ENCODE measurements around the gene AGAP1. TPM values are rescaled to one million over a fixed set of nuclear protein-coding genes. Genes with fewer than 3 reads are reported as not detected.

The AGAP1 gene
- total RNA-seq, 2 donors from 2014 or later = 16.1 to 40.1 TPM

DNA sequence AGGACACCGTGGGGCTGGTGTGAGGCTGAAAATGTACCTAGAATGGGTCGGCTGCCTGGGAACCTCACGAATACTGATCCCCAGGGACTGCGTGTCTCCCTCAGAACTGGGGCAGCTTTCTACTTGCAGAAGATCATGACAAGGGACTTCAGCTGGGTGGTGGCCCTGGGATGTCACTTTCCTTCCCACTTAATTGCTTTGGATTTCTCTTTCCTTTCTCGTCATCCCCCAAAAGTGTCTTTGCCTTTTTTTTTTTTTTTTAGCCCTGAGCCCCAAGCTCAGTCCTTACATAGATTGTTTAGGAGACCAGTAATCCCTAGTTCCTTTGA, 395.4 kb downstream of the AGAP1 start:
- 91% methylated on average over 5 of the region's 5 CpGs for WGBS

DNA sequence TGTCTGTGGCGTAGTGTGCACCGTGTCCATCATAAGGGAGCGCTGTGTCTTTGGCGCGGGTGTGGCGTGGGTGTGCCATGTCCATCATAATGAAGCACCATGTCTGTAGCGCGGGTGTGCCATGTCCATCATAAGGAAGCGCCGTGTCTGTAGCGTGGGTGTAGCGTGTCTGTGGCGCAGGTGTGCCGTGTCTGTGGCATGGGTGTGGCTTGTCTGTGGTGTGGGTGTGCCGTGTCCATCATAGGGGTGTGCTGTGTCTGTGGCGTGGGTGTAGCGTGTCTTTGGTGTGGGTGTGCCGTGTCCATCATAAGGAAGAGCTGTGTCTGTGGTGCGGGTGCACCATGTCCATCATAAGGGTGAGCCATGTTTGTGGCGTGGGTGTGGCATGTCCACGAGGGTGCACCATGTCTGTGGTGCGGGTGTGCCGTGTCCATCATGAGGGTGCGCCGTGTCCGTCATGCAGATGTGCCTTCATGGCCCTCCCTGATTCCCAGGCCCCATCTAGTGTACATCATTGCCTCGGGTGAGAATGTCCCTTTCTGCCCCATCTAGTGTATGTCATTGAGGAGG, 399.4 kb downstream of the AGAP1 start:
- intact Hi-C loops (cut with DNase I) = no loop called here
- H3K36me3 ChIP-seq = no peaks in the 10 kb centered on the region
- no peaks in the 10 kb centered on the region for H3K9me3 ChIP-seq
- no peak overlapping the region for H3K4me3 ChIP-seq
- H3K27ac ChIP-seq = no peak overlapping the region
- DNase-seq (ENCODE audit: low spot score) = no peak
- no peaks in the 10 kb centered on the region for H3K27me3 ChIP-seq (replicated peaks; ENCODE audit: insufficient read depth)
- 96% methylated on average over 27 of the region's 27 CpGs for WGBS
- no peaks in the 10 kb centered on the region for H3K4me1 ChIP-seq (replicated peaks)
- no peak for TF ChIP-seq POLR2AphosphoS5 (IDR thresholded peaks at IDR 0.05)
- TF ChIP-seq, protein P1, sequence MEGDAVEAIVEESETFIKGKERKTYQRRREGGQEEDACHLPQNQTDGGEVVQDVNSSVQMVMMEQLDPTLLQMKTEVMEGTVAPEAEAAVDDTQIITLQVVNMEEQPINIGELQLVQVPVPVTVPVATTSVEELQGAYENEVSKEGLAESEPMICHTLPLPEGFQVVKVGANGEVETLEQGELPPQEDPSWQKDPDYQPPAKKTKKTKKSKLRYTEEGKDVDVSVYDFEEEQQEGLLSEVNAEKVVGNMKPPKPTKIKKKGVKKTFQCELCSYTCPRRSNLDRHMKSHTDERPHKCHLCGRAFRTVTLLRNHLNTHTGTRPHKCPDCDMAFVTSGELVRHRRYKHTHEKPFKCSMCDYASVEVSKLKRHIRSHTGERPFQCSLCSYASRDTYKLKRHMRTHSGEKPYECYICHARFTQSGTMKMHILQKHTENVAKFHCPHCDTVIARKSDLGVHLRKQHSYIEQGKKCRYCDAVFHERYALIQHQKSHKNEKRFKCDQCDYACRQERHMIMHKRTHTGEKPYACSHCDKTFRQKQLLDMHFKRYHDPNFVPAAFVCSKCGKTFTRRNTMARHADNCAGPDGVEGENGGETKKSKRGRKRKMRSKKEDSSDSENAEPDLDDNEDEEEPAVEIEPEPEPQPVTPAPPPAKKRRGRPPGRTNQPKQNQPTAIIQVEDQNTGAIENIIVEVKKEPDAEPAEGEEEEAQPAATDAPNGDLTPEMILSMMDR (IDR thresholded peaks at IDR 0.05) = no peak
- no peak for TF ChIP-seq POLR2A (IDR thresholded peaks at IDR 0.05)

More for the DNA sequence above, 395.4 kb downstream of the AGAP1 start:
- Histone ChIP-seq H3K36me3 (no peaks in the 10 kb centered on the region), H3K27ac (no peak overlapping the region), H3K4me1 (replicated peaks) (no peaks in the 10 kb centered on the region), H3K4me3 (no peak overlapping the region), H3K27me3 (replicated peaks; ENCODE audit: insufficient read depth) (no peaks in the 10 kb centered on the region), H3K9me3 (no peaks in the 10 kb centered on the region)
- no peak for DNase-seq (ENCODE audit: low spot score)
- no peak for TF ChIP-seq POLR2A (IDR thresholded peaks at IDR 0.05)
- TF ChIP-seq POLR2AphosphoS5 (IDR thresholded peaks at IDR 0.05) = no peak
- TF ChIP-seq, protein P1 (IDR thresholded peaks at IDR 0.05) = no peak
- intact Hi-C loops (cut with DNase I) = no loop called here

DNA sequence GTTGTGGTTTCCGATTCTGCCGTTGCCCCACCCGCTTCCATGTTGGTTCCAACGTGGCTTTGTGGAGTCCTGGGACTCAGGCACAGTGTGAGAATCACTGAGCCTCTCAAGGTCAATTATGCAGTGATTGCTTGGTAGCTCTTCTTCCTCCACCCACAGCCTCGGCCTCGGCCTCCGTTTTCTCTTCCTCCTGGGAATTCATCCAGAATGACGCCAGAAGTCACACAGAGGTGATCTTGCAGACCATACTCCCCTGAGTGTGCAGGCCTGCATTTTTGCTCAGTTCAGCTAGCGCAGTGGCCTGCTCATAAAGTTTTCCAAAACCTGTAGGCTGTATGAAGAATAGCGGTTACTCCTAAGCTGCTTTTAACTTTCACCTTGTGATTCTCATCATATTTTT, 401.0 kb downstream of the AGAP1 start:
- 96% methylated on average over 10 of the region's 10 CpGs for WGBS
- no peak overlapping the region for H3K4me3 ChIP-seq
- no peaks in the 10 kb centered on the region for H3K27me3 ChIP-seq (replicated peaks; ENCODE audit: insufficient read depth)
- no peaks in the 10 kb centered on the region for H3K36me3 ChIP-seq
- DNase-seq (ENCODE audit: low spot score) = no peak
- no peak for TF ChIP-seq POLR2A (IDR thresholded peaks at IDR 0.05)
- TF ChIP-seq, protein P1 (IDR thresholded peaks at IDR 0.05) = no peak
- no peak for TF ChIP-seq POLR2AphosphoS5 (IDR thresholded peaks at IDR 0.05)
- no peaks in the 10 kb centered on the region for H3K9me3 ChIP-seq
- no peak overlapping the region for H3K27ac ChIP-seq
- no peaks in the 10 kb centered on the region for H3K4me1 ChIP-seq (replicated peaks)
- intact Hi-C loops (cut with DNase I) = no loop called here

DNA sequence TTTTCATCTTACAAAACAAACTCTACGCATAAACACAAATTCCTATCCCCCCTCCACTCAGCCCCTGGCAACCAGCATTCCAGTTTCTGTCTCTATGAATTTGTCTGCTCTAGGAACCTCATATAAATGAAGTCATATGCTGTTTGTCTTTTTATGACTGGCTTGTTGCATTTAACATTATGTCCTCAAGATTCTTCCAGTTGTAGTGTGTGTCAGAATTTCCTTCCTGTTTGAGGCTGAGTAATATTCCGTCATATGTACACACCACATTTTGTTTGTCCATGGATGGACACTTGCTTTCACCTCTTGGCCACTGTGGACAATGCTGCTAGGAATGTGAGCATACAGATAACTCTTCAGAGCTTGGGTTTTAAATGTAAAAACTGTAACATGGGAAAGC, 402.2 kb downstream of the AGAP1 start:
- TF ChIP-seq POLR2AphosphoS5 (IDR thresholded peaks at IDR 0.05) = no peak
- TF ChIP-seq, protein P1 (IDR thresholded peaks at IDR 0.05) = no peak
- no peak for TF ChIP-seq POLR2A (IDR thresholded peaks at IDR 0.05)
- no peaks in the 10 kb centered on the region for H3K9me3 ChIP-seq
- H3K4me3 ChIP-seq = no peak overlapping the region
- no peak for DNase-seq (ENCODE audit: low spot score)
- no peak overlapping the region for H3K27ac ChIP-seq
- no peaks in the 10 kb centered on the region for H3K27me3 ChIP-seq (replicated peaks; ENCODE audit: insufficient read depth)
- H3K4me1 ChIP-seq (replicated peaks) = no peaks in the 10 kb centered on the region
- no peaks in the 10 kb centered on the region for H3K36me3 ChIP-seq
- 95% methylated on average over 2 of the region's 2 CpGs for WGBS
- intact Hi-C loops (cut with DNase I) = no loop called here

DNA sequence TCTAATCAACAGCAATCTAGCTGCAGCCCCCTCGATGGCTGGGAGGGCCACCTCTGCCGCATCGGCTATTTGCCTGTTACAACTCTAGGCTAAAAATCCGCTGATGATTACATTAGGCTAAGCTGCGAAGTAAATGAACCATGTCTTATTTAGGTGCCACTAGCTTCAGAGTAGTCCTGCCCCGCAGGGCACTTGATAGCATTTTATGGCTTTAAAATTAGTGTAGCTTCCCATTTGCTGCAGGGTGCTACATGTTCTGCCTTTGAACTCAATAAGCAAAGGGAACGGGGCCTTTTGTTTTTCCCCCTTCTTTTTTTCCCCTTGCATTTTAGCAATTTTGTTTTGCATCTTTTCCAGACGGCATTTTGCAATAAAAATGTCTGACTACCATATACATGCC, 404.1 kb downstream of the AGAP1 start:
- Histone ChIP-seq H3K9me3 (no peaks in the 10 kb centered on the region), H3K4me1 (replicated peaks) (no peaks in the 10 kb centered on the region), H3K27ac (no peak overlapping the region), H3K27me3 (replicated peaks; ENCODE audit: insufficient read depth) (no peaks in the 10 kb centered on the region), H3K36me3 (no peaks in the 10 kb centered on the region), H3K4me3 (no peak overlapping the region)
- intact Hi-C loops (cut with DNase I) = no loop called here
- WGBS = 85% methylated on average over 8 of the region's 8 CpGs
- TF ChIP-seq, protein P1 (IDR thresholded peaks at IDR 0.05) = no peak
- no peak for TF ChIP-seq POLR2A (IDR thresholded peaks at IDR 0.05)
- DNase-seq (ENCODE audit: low spot score) = no peak
